Measurements from ENCODE around the gene ZNF736.
"Not testable (repeated sequence)": the region's sequence is repeated elsewhere in the genome, so short reads cannot be mapped to it uniquely, and the experiment has no call there.

The ZNF736 gene

DNA sequence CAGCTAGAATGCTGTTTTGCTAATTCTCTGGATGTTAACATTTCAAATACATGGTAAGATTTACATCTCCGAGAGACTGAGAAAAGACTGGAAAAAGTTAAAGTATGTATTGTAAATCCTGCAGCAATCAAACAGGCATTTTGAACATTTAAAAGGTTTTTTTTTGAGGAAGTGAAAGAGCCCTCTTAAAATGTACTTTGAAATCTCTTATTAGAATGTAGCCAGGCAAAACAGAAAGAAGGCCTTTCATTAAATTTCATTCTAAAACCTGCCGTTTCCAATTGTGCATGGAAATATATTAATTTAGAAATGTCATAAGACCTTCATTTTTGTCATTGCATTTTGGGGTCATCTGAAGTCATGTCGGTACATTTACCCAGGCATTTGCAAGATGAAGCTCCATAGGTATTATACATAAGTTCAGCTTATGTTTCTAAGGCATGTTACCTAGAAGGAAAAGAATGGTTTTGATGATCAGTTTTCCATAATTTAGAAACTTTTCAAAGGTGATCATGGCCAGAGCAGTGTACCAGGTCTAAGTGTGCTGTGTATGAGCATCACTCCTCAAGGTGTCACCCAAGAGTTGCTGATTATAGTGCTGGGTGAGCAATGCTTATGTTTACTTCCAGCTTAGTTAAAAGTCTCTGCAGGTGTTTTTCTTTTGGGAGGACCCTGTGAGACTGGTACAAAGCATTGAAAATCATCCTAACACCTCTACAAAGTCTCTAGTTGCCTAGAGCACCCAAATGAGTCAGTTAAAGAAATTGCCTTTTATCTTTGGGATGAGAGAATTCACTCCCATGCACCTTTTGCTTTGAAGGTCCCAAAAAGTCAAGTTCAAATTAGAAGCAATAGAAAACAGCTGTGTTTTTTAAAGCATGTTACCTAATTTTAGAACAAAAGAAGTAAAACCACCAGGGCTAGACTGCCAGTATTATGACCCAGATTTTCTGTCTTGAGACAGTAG, 7.1 kb downstream of the ZNF736 start:
- TF ChIP-seq TAF1 (IDR thresholded peaks at IDR 0.05; ENCODE audit: borderline replicate concordance, low read depth, low read length): no peak
- TF ChIP-seq POLR2A (IDR thresholded peaks at IDR 0.05; ENCODE audit: low read depth, low read length): no peak
- no peak for TF ChIP-seq POLR2AphosphoS5 (IDR thresholded peaks at IDR 0.05; ENCODE audit: low read depth, low read length)
- FAIRE-seq (no peak), DNase-seq (ENCODE audit: insufficient read length) (no peak)

DNA sequence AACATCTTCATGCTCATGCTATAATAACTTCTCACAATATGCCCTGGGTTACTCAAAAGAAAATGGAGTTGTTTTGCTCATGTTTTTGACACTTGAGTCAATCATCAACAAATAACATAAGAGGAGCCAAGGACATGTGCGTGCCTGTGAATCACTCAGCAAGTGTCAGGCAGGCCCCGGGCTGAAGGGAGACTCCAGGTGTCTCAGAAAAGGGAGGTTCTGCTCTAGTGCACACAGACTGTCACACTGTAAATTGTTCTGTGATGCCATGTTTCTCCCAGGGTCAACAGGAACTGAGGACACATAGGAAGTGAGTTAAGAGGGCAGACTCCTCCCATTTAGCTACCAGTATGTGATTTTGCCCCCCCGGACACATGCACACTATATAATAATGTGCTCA, 10.4 kb downstream of the ZNF736 start:
- DNase-seq (ENCODE audit: insufficient read length); FAIRE-seq: not testable (repeated sequence)

DNA sequence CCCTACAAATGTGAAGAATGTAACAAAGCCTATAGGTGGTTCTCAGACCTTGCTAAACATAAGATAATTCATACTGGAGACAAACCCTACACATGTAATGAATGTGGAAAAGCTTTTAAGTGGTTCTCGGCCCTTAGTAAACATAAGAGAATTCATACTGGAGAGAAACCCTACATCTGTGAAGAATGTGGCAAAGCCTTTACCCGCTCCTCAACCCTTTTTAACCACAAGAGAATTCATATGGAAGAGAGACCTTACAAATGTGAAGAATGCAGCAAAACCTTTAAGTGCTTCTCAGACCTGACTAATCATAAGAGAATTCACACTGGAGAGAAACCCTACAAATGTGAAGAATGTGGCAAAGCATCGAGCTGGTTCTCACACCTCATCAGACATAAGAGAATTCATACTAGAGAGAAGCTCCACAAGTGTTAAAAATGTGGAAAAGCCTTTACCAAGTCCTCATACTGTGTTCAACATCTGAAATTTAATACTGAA, 35.0 kb downstream of the ZNF736 start:
- not testable (repeated sequence) for DNase-seq (ENCODE audit: insufficient read length)

DNA sequence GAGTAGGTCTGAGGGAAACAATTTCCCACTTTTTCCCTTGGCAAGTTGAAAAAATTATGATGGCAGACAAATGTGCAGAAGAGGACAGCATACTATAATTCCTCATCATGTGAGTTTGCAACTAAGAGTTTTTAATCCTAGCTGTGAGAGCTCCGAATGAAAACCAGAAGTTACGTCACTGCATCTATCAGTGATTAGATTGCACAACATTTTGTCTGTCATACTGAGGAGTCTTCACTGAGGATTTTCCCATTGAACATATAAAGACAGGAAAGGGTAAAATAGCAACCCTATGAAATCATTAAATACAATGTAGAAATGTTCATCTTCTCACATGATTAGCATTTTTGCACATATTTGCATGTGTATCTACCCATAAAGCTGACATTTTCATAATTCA, 45.8 kb downstream of the ZNF736 start:
- FAIRE-seq: no peak
- TF ChIP-seq POLR2AphosphoS5 (IDR thresholded peaks at IDR 0.05; ENCODE audit: low read depth, low read length): no peak
- TF ChIP-seq POLR2A (IDR thresholded peaks at IDR 0.05; ENCODE audit: low read depth, low read length): no peak
- no peak for TF ChIP-seq TAF1 (IDR thresholded peaks at IDR 0.05; ENCODE audit: borderline replicate concordance, low read depth, low read length)
- no peak for DNase-seq (ENCODE audit: insufficient read length)

More for the DNA sequence above, 35.0 kb downstream of the ZNF736 start:
- not testable (repeated sequence) for FAIRE-seq

DNA sequence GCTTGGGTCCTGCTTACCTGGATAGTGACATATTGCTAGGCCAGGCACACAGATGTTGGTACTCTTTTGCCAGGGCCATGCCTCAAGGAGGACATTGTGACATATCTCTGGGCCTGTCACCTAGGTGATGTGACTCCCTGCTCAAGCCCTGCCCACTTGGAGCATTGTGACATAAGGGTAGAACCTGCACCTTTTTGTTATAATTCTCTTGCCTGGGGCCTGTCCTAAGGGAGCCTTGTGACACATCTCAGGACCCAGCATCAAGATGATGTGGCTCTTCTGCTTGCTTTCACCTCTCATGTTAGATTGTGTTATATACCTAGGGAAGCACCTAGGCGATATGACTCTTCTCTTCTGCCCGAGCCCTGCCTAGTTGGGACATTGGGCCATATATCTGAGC, 57.4 kb downstream of the ZNF736 start:
- FAIRE-seq (no peak), DNase-seq (ENCODE audit: insufficient read length) (no peak)
- no peak for TF ChIP-seq POLR2AphosphoS5 (IDR thresholded peaks at IDR 0.05; ENCODE audit: low read depth, low read length)
- TF ChIP-seq TAF1 (IDR thresholded peaks at IDR 0.05; ENCODE audit: borderline replicate concordance, low read depth, low read length): no peak
- no peak for TF ChIP-seq POLR2A (IDR thresholded peaks at IDR 0.05; ENCODE audit: low read depth, low read length)

DNA sequence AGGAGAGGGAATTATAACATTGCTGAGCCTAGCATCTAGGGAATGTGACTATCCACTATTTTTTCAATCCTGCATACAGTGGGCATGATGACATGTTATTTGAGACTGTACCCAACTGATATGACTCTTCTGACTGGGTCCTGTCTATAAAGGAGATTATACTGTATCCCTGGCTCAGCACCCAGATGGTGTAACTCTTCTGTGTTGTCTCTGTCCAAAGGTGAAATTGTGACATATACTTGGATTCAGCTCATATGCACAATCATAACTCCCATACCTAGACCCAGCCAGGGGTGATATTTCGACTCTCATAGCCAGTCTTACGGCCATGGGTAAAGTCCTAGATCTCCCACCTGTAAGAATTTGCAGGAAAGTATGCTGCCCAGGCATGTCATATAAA, 59.3 kb downstream of the ZNF736 start:
- DNase-seq (ENCODE audit: insufficient read length) (no peak), FAIRE-seq (no peak)
- no peak for TF ChIP-seq POLR2A (IDR thresholded peaks at IDR 0.05; ENCODE audit: low read depth, low read length)
- no peak for TF ChIP-seq POLR2AphosphoS5 (IDR thresholded peaks at IDR 0.05; ENCODE audit: low read depth, low read length)
- TF ChIP-seq TAF1 (IDR thresholded peaks at IDR 0.05; ENCODE audit: borderline replicate concordance, low read depth, low read length): no peak

DNA sequence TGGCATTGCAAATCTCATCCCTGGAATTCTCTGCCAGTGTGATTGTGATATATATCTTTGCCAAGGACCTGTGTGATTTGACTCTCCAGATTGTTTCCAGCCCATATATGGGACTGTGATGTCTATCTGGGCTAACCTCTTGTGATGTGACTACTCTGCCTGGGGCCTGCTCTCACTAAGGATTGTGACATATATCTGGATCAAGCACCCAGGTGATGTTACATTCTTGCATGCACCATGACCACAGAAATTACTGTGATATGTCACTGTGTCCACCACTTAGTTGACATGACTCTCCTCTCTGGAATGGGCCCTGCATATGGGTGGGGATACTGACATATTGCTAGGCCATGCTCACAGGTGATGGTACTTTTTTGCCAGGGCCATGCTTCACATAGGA, 86.6 kb downstream of the ZNF736 start:
- TF ChIP-seq TAF1 (IDR thresholded peaks at IDR 0.05; ENCODE audit: borderline replicate concordance, low read depth, low read length): no peak
- TF ChIP-seq POLR2AphosphoS5 (IDR thresholded peaks at IDR 0.05; ENCODE audit: low read depth, low read length): no peak
- TF ChIP-seq POLR2A (IDR thresholded peaks at IDR 0.05; ENCODE audit: low read depth, low read length): no peak
- FAIRE-seq: no peak

More for the DNA sequence above, 86.6 kb downstream of the ZNF736 start:
- no peak for DNase-seq (ENCODE audit: insufficient read length)
